Effector memory CD8-positive, alpha-beta T cell (primary cell): ENCODE measurements around the gene SLITRK1.

ENCODE experiments used
- ATAC-seq: fragments of 150-1000 bp; cut with Tn5 transposase; replicated peaks from 2 replicates; pipeline ENCODE4 v1.10.0; 2021; ENCODE audit warnings: mild to moderate bottlenecking, moderate library complexity
- DNase-seq, 3 experiments: peaks; one replicate each; pipeline ENCODE4 v3.0.0; 2021
- H3K27ac Mint-ChIP-seq, 2 donors: one replicate each; pipeline ENCODE4 v1.8.0; 2022; ENCODE audit warnings: mild to moderate bottlenecking in 2 of 2, mixed read lengths in 2 of 2, moderate library complexity in 2 of 2
- H3K27me3 Mint-ChIP-seq, 2 donors: one replicate each; pipeline ENCODE4 v1.8.0; 2022; ENCODE audit warnings: mixed read lengths in 2 of 2
- H3K36me3 Mint-ChIP-seq: one replicate; pipeline ENCODE4 v1.8.0; 2022; ENCODE audit warnings: mild to moderate bottlenecking, moderate library complexity, mixed read lengths; ENCODE audit not compliant: insufficient read depth
- H3K4me1 Mint-ChIP-seq, 2 donors: one replicate each; pipeline ENCODE4 v1.8.0; 2022; ENCODE audit warnings: low read depth in 2 of 2, mixed read lengths in 2 of 2
- H3K4me3 Mint-ChIP-seq, 2 donors: one replicate each; pipeline ENCODE4 v1.8.0; 2022; ENCODE audit warnings: mild to moderate bottlenecking in 2 of 2, mixed read lengths in 2 of 2, moderate library complexity in 2 of 2
- H3K9me3 Mint-ChIP-seq, 2 donors: one replicate each; pipeline ENCODE4 v1.8.0; 2022; ENCODE audit warnings: mixed read lengths in 2 of 2

Gene SLITRK1

DNA sequence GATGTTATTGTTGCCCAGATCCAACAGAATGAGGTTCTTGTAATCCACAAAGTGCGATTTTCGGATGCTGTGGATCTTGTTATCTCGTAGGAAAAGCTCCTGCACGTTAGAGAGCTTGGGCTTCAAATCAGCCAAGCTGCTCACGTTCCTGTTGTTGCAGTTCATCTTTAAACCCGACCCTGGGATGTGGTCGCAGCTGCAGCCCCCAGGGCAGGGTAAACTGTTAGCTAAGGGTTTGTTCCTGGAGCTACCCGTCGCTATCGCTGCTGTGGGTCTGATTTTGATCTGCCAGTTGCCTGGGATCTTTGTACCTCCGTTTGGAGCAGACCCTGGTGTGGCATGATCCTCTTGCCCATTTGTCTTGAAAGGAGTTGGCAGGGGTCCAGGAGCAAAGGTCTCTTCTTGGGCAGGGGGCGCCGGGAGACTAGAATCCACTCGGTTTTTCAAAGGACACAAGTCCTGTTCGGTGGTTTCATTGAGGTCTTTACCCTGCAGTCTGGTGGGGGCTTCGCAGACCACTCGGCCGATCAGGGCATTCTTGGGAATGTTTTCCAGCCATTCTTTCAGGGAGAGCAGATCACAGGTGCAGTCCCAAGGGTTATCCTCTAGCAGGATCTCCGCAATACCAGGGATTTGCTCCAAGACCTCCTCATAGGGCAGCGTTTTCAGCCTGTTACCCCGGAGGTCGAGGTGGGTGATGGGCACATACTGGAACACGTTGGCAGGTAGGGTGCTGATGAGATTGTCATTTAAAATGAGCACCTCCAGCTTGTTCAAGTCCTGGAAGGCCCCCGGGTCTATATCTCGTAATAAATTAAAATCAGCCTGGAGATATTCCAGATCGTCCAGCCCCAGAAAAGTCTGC is 1.8 kb downstream of the SLITRK1 start:
- Mint-ChIP-seq H3K9me3 (peaks cover 0 to 3% of the 10 kb centered on the region in 2 donors), H3K4me1 (peaks cover 10 to 15% of the 10 kb centered on the region in 2 donors), H3K4me3 (no peak overlapping the region), H3K36me3 (no peaks in the 10 kb centered on the region), H3K27me3 (peaks cover 59 to 63% of the 10 kb centered on the region in 2 donors), H3K27ac (no peak overlapping the region)
- no peak for DNase-seq
- no peak for ATAC-seq

DNA sequence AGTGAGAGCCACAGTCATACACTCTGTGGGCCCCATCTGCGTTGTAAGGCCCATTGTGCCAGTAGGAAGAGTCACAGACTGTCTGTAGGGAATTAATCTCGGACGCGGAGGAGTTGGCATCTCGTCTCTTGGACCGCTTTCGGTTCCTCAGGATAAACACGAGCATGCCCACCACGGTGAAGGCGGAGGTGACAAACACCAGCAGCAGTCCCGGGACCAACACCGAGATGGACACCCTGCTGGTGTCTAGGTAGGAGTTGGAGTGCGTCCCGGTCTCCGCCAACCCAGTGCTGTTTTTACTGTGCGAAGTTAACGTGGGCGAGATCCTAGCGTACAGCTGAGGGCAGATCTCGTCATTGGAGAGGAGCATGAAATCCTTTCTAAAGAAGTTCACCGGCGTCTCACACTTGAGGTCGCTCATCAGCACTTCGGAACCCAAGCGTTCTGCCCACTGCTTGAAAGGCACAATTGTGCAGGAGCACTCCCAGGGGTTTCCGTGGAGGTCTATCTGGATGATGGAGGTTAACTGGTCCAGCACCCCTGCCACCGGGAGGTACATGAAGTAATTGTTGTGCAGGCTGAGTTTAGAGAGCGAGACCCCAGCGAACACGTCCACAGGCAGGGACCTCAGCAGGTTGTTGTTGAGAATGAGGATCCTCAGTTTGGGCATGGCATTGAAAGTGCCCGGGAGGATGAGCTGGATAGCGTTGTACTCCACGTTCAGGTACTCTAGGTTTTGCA is 2.7 kb downstream of the SLITRK1 start:
- peaks cover 59 to 63% of the 10 kb centered on the region in 2 donors for H3K27me3 Mint-ChIP-seq
- no peaks in the 10 kb centered on the region for H3K36me3 Mint-ChIP-seq
- ATAC-seq, result no peak
- peak overlapping the region in 1 of 2 donors; percentile 67 for H3K4me3 Mint-ChIP-seq
- H3K4me1 Mint-ChIP-seq, result peaks cover 10 to 15% of the 10 kb centered on the region in 2 donors
- no peak overlapping the region for H3K27ac Mint-ChIP-seq
- H3K9me3 Mint-ChIP-seq, result peaks cover 0 to 3% of the 10 kb centered on the region in 2 donors
- no peak for DNase-seq

DNA sequence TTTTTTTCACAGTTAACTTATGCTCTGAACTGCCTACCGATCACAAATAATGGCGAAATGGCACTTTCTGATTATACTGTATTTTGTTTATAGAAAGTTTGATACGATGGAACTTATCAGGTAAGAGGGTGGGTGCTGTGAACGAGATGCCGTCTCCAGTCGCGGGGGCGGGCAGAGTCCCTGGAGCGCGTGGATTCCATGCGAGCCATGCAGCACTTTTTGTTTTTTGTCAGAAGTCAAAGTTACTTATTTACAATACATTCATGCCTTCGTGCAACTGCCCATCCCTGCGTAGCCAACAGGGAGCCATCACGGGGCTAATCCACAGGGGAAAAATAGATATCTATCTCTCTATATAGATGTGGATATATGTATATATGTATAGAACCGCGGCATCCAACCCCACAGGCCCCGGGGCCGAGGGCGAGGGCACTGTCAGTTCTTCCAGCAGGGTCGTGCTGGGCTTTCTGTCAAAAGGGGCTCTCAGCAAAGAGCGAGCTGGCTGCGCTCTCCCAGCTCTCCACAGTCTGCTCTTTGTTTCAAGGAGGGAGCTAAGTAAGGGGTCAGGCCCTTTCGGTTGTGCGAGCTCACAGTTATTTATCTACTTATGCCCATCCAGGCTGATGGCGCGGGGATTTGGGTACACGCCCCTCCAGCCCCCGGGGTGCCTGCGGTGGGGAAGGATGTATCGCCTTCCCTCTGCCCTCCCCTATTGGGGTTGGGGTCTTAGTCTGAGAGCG is 3.4 kb downstream of the SLITRK1 start:
- peaks cover 10 to 15% of the 10 kb centered on the region in 2 donors for H3K4me1 Mint-ChIP-seq
- H3K4me3 Mint-ChIP-seq, result peak overlapping the region in 1 of 2 donors; percentile 67
- H3K36me3 Mint-ChIP-seq, result no peaks in the 10 kb centered on the region
- peaks cover 0 to 3% of the 10 kb centered on the region in 2 donors for H3K9me3 Mint-ChIP-seq
- ATAC-seq (no peak), DNase-seq (no peak)
- peaks cover 56 to 59% of the 10 kb centered on the region in 2 donors for H3K27me3 Mint-ChIP-seq
- no peak overlapping the region for H3K27ac Mint-ChIP-seq

DNA sequence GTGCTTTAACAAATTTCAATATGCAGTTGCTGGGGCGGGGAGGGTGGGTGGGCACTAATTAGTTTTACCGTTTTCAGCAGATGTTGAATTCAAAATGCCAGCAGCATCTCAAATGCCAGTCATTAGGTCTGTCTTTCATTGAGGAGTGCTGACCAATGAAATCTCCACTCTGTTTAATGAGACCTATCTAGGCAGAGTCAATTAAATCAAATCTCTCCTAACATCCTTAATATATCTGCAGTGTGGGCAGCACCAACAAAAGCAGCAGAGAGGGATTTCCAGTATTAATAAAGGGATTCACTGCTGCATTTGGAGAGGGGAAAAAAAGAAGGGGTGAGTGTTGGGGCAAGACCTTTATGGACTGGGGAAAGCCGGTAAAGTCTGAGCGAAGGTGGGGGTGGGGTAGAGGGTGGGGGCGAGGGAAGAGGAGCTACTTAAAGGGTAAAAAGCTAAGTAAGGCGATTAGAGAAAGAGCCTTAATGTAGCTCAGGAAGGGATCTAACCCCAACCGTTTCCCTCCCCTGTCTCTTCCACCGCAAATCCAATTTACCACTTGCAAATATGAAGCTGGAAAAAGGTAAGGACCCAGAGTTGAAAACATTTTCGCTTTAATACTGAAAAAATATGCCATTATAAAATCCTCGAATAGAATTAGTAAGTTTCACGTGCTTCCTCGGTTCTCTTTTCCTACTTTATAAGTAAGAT is 4.5 kb downstream of the SLITRK1 start:
- Mint-ChIP-seq H3K9me3 (peaks cover 0 to 3% of the 10 kb centered on the region in 2 donors), H3K4me3 (no peak overlapping the region), H3K27ac (no peak overlapping the region), H3K27me3 (peaks cover 47 to 49% of the 10 kb centered on the region in 2 donors), H3K4me1 (peaks cover 9 to 15% of the 10 kb centered on the region in 2 donors), H3K36me3 (no peaks in the 10 kb centered on the region)
- ATAC-seq (no peak), DNase-seq (no peak)

DNA sequence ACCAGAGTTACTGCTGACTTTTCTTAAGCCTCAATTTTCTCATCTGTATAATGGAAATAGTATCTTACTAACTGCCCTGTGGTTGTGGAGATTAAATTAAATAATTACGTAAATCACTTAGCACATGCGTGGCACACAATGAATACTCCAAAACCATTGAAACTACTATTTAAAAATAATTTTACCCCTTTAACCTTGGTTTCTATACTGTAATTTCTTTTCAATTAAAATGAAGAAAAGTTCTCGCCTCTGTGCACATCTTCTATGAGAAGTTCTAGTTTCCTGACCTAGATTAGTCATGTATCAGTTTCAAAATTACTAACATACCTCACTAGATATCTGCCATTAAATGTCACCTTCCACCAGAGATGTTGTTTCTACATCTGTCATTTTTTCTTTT is 5.7 kb downstream of the SLITRK1 start:
- Mint-ChIP-seq H3K9me3 (peaks cover 0 to 5% of the 10 kb centered on the region in 2 donors), H3K27ac (no peak overlapping the region), H3K4me1 (peaks cover 0 to 11% of the 10 kb centered on the region in 2 donors), H3K4me3 (no peak overlapping the region), H3K36me3 (peaks cover 3% of the 10 kb centered on the region), H3K27me3 (peaks cover 36% of the 10 kb centered on the region in 2 donors)
- no peak for DNase-seq
- no peak for ATAC-seq

DNA sequence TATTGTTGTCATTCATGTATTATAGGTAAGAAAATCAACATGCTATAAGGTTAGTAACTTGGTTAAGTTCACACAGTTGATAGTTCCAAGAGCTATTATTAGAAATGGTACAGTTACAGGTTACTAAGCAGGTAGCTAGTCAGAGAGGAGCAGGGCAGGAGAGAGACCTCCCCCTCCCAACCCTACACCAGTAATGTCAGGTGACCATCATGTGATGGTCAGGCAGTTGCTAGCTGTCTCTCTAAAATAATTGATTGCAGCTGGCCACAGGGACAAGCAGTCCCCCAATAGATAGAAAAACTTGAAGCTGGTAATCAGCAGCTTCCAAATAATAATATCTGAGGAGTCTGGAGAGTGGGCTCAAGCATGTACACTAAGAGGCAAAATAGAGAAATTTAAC is 14.6 kb downstream of the SLITRK1 start:
- Mint-ChIP-seq H3K27me3 (peaks cover 0 to 4% of the 10 kb centered on the region in 2 donors), H3K36me3 (peaks cover 3% of the 10 kb centered on the region), H3K27ac (no peak overlapping the region), H3K9me3 (peaks cover 0 to 4% of the 10 kb centered on the region in 2 donors), H3K4me3 (no peak overlapping the region), H3K4me1 (no peaks in the 10 kb centered on the region)
- DNase-seq (no peak), ATAC-seq (no peak)

DNA sequence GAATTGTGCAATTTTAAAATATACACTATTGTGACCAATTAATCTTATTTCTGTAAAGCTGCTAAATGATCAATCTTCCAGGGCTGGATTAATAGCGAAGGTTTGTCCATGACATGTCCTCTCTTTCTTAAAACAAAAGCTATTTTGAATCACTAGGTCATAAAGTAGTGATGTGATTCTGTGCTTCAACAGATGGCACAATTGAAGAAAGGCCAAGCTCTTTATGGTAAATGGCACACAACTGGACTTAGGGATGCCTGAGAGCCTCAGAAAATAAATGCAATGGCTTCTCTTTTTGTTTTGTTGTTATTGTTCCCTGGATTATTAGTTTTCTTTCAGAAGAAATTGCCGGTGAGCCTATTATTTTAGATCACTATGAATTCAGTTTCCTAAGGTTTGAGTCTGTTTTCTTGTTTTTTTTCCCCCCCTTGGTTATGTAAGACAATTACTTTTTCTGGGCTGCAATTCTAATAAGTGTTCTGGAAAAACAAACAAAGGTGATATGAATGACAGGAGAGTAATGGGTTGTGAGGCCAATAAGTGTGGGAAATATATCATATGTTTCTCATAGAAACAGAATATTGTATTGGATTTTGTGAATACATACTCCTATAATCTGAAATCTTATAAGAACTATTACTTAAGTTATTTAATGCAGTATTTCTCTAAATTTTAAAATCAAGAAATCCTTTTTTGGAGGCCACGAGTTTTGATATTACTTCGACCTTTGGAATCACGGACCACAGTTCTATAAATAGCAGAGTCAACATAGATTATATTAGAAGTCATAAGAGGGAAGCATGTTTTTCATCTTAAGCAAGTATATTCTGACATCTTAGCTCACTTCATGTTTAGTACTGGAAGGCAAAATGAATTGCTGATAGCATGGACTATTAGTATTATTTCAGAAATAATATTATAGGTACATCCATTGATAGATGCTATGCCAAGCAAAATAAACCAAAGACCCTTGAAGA is 16.8 kb downstream of the SLITRK1 start:
- H3K4me3 Mint-ChIP-seq, result no peak overlapping the region
- H3K27me3 Mint-ChIP-seq, result no peaks in the 10 kb centered on the region

DNA sequence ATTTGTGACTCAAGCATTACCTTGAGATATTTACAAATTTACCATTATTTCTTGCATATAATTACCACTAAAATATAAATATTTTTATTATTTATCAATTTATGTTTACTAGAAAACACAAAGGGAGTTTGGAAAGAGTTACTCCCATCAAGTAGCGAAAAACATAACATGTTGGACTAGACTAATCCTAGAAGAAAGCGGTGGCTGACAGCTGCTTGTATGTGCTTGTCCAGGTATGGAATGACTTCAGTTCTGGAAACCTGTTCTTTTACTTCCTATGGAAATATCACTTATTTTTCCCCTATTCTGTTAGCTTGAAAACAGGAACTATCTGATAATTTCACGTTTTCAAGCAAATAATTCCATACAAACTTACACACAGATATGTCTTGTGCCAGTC is 28.5 kb downstream of the SLITRK1 start:
- no peak overlapping the region for H3K4me3 Mint-ChIP-seq
- H3K27ac Mint-ChIP-seq, result no peak overlapping the region
- H3K36me3 Mint-ChIP-seq, result no peaks in the 10 kb centered on the region

More for the DNA sequence above, 16.8 kb downstream of the SLITRK1 start:
- Mint-ChIP-seq H3K36me3 (no peaks in the 10 kb centered on the region), H3K4me1 (no peaks in the 10 kb centered on the region), H3K9me3 (no peaks in the 10 kb centered on the region), H3K27ac (no peak overlapping the region)
- DNase-seq, result no peak
- ATAC-seq, result no peak

DNA sequence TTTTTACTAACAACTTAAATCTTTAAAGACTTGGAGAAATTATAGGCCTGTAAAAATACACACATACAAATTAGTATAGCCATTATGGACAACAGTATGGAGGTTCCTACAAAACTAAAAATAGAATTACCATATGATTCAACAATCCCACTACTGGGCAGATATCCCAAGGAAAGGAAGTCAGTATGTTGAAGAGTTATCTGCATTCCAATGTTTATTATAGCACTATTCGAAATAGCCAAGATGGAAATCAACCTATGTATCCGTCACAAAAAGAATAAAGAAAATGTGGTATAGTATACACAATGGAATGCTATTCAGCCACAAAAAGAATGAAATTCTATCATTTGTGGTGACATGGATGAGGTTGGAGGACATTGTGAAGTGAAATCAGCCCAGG is 37.2 kb downstream of the SLITRK1 start:
- no peak overlapping the region for H3K27ac Mint-ChIP-seq
- no peaks in the 10 kb centered on the region for H3K27me3 Mint-ChIP-seq
- ATAC-seq (no peak), DNase-seq (no peak)
- no peaks in the 10 kb centered on the region for H3K4me1 Mint-ChIP-seq
- no peaks in the 10 kb centered on the region for H3K36me3 Mint-ChIP-seq
- H3K4me3 Mint-ChIP-seq, result no peak overlapping the region
- H3K9me3 Mint-ChIP-seq, result peaks cover 5 to 7% of the 10 kb centered on the region in 2 donors

More for the DNA sequence above, 28.5 kb downstream of the SLITRK1 start:
- Mint-ChIP-seq H3K9me3 (no peaks in the 10 kb centered on the region), H3K27me3 (no peaks in the 10 kb centered on the region), H3K4me1 (no peaks in the 10 kb centered on the region)
- no peak for DNase-seq
- no peak for ATAC-seq

DNA sequence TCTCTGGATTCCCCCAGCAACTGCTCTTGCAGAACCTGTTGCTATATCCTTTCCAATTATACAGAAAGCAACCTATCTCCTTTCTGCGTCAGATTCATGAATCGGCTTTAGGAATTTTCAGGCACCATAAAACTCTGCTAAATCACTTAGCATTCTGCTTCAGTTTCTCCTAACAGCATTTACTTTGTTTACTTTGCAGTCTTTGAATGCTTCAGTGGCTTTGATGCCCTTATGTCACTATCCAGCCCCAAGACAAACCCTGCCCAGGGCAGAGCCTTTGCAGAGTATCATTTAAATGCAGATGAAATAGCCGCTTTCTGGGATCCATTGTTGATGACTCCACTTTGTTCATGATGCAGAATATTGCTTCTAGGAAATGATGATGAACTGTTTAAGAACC is 43.1 kb downstream of the SLITRK1 start:
- Mint-ChIP-seq H3K27ac (no peak overlapping the region), H3K9me3 (no peaks in the 10 kb centered on the region), H3K4me3 (no peak overlapping the region), H3K27me3 (no peaks in the 10 kb centered on the region), H3K36me3 (no peaks in the 10 kb centered on the region), H3K4me1 (no peaks in the 10 kb centered on the region)
- DNase-seq, result no peak
- no peak for ATAC-seq

DNA sequence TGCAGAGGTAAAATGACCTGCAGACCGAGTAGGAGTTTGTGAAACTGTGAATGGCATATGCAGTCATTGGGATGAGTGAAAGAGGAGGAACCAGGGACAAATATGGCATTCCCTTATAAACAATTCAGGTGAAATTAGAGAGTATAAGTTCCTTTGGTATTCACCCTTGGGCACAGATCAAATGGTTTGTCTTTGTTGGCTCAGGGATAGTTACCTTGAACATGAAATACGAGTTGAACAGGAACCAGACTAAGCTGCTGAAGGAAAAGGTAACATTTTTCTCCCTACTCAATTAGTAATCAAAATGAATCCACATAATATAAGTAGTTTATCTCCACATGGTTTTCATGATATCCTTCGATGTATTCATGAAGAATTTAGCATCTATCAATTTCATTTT is 50.5 kb downstream of the SLITRK1 start:
- H3K27ac Mint-ChIP-seq, result no peak overlapping the region
- no peaks in the 10 kb centered on the region for H3K36me3 Mint-ChIP-seq
- peaks cover 0 to 7% of the 10 kb centered on the region in 2 donors for H3K9me3 Mint-ChIP-seq

DNA sequence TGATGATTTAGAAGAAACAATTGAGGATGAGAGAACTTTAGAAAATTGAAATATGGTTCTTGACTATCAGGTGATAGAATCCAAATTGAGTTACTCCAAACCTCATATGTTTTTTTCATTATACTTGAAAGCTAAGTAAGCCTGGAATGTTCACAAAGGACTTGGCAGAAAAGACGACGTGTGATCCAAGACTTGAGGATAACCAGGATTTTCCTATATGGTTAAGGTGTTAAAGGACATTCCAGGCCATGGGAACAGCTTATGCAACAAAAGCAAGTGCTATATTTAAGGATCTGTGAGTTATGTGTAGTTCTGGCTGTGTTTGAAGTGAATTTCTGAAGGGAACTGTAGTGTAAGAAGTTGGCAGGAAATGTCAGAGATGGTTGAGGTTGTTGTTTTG is 52.5 kb downstream of the SLITRK1 start:
- H3K4me1 Mint-ChIP-seq, result no peaks in the 10 kb centered on the region
- no peak overlapping the region for H3K27ac Mint-ChIP-seq
- no peaks in the 10 kb centered on the region for H3K36me3 Mint-ChIP-seq
- H3K9me3 Mint-ChIP-seq, result peaks cover 0 to 7% of the 10 kb centered on the region in 2 donors
- ATAC-seq, result no peak
- no peak for DNase-seq
- H3K4me3 Mint-ChIP-seq, result no peak overlapping the region
- no peaks in the 10 kb centered on the region for H3K27me3 Mint-ChIP-seq

More for the DNA sequence above, 50.5 kb downstream of the SLITRK1 start:
- H3K4me3 Mint-ChIP-seq, result no peak overlapping the region
- H3K27me3 Mint-ChIP-seq, result no peaks in the 10 kb centered on the region
- no peaks in the 10 kb centered on the region for H3K4me1 Mint-ChIP-seq
- DNase-seq (no peak), ATAC-seq (no peak)
